Loucy (cell line): ENCODE data around the gene DMRT1.

ENCODE experiments used
- H2AFZ ChIP-seq: fragments of 200-600 bp; sonication (generic); 2 replicates; pipeline ENCODE4 v1.6.0; 2016; ENCODE audit warnings: antibody characterized with exemption, mild to moderate bottlenecking, low read length, moderate library complexity
- H3F3A ChIP-seq: fragments of 200-600 bp; 2 replicates; pipeline ENCODE4 v1.6.0; 2016; ENCODE audit warnings: antibody characterized with exemption, low read depth, mild to moderate bottlenecking
- H3K27me3 ChIP-seq: fragments of 200-600 bp; sonication (generic); 2 replicates; pipeline ENCODE4 v1.6.1; 2014; ENCODE audit warnings: low read length, mild to moderate bottlenecking; ENCODE audit not compliant: insufficient read depth, poor library complexity, severe bottlenecking
- H3K36me3 ChIP-seq: fragments of 200-600 bp; sonication (generic); 2 replicates; pipeline ENCODE4 v1.6.1; 2016; ENCODE audit warnings: low read length; ENCODE audit not compliant: insufficient read depth
- H3K4me1 ChIP-seq: fragments of 200-600 bp; sonication (generic); 2 replicates; pipeline ENCODE4 v1.5.1; 2014; ENCODE audit warnings: low read length, mild to moderate bottlenecking; ENCODE audit not compliant: insufficient read depth, poor library complexity, severe bottlenecking
- H3K4me2 ChIP-seq: fragments of 200-600 bp; sonication (generic); 2 replicates; pipeline ENCODE4 v1.6.0; 2014; ENCODE audit warnings: antibody characterized with exemption, low read length, low read depth, mild to moderate bottlenecking; ENCODE audit not compliant: poor library complexity, severe bottlenecking
- H3K4me3 ChIP-seq: fragments of 200-600 bp; sonication (generic); 2 replicates; pipeline ENCODE4 v1.5.1; 2014; ENCODE audit warnings: low read length, mild to moderate bottlenecking, mixed read lengths; ENCODE audit not compliant: poor library complexity, severe bottlenecking
- H3K79me2 ChIP-seq: fragments of 200-600 bp; sonication (generic); 2 replicates; pipeline ENCODE4 v1.6.1; 2014; ENCODE audit warnings: low read length; ENCODE audit not compliant: insufficient read depth
- H3K9ac ChIP-seq: fragments of 200-600 bp; sonication (generic); 2 replicates; pipeline ENCODE4 v1.6.0; 2014; ENCODE audit warnings: mild to moderate bottlenecking, low read depth, low read length, moderate library complexity; ENCODE audit not compliant: poor library complexity, severe bottlenecking
- H3K9me2 ChIP-seq: fragments of 200-600 bp; sonication (generic); replicated peaks from 2 replicates; pipeline ENCODE4 v1.6.1; 2016; ENCODE audit warnings: low read depth, low read length, mixed read lengths
- H3K9me3 ChIP-seq: fragments of 200-600 bp; sonication (generic); 2 replicates; pipeline ENCODE4 v1.6.1; 2014; ENCODE audit warnings: mild to moderate bottlenecking, antibody characterized with exemption, low read length, low read depth; ENCODE audit not compliant: insufficient read depth
- H4K20me1 ChIP-seq: fragments of 200-600 bp; sonication (generic); 2 replicates; pipeline ENCODE4 v1.6.0; 2014; ENCODE audit warnings: antibody characterized with exemption, low read length, mild to moderate bottlenecking; ENCODE audit not compliant: insufficient read depth, poor library complexity, severe bottlenecking
- CTCF ChIP-seq: fragments of 200-600 bp; sonication (generic); conservative IDR thresholded peaks from 2 replicates; pipeline ENCODE4 v1.5.1; 2014; ENCODE audit warnings: mild to moderate bottlenecking, antibody characterized with exemption, low read length
- EZH2phosphoT487 ChIP-seq: fragments of 200-600 bp; IDR thresholded peaks from 2 replicates; pipeline ENCODE4 v1.6.1; 2018; ENCODE audit warnings: antibody characterized with exemption, mild to moderate bottlenecking, moderate library complexity, borderline replicate concordance

DMRT1 gene

GRCh38 chr9:1005043-1005667 is 163.7 kb downstream of the DMRT1 start:
- Histone ChIP-seq H3K9me2 (no peaks in the 10 kb centered on the region), H3K27me3 (no peaks in the 10 kb centered on the region), H3K79me2 (no peaks in the 10 kb centered on the region), H3K9ac (no peak overlapping the region), H3K4me2 (peak overlapping the region; percentile 56), H4K20me1 (no peaks in the 10 kb centered on the region), H3K4me1 (peaks cover 15% of the 10 kb centered on the region), H3F3A (no peaks in the 10 kb centered on the region), H3K36me3 (no peaks in the 10 kb centered on the region), H3K9me3 (no peaks in the 10 kb centered on the region), H2AFZ (0 out of 2 replicates have a peak overlapping the region, but pooled peaks have one; percentile 29), H3K4me3 (no peak overlapping the region)
- TF ChIP-seq CTCF (peak; percentile 85), EZH2phosphoT487 (no peak)

GRCh38 chr9:1007312-1007711 is 165.8 kb downstream of the DMRT1 start:
- no peaks in the 10 kb centered on the region for H3K9me3 ChIP-seq
- H4K20me1 ChIP-seq = no peaks in the 10 kb centered on the region
- no peaks in the 10 kb centered on the region for H3F3A ChIP-seq
- H3K4me1 ChIP-seq = peaks cover 23% of the 10 kb centered on the region
- no peaks in the 10 kb centered on the region for H3K9me2 ChIP-seq
- no peak overlapping the region for H2AFZ ChIP-seq
- no peak overlapping the region for H3K4me2 ChIP-seq
- TF ChIP-seq EZH2phosphoT487 = no peak
- no peak for TF ChIP-seq CTCF
- no peaks in the 10 kb centered on the region for H3K36me3 ChIP-seq
- no peak overlapping the region for H3K4me3 ChIP-seq
- H3K27me3 ChIP-seq = no peaks in the 10 kb centered on the region
- H3K9ac ChIP-seq = no peak overlapping the region
- no peaks in the 10 kb centered on the region for H3K79me2 ChIP-seq

GRCh38 chr9:1008216-1008615 is 166.7 kb downstream of the DMRT1 start:
- Histone ChIP-seq H3K4me2 (no peak overlapping the region), H3K79me2 (no peaks in the 10 kb centered on the region), H3K36me3 (no peaks in the 10 kb centered on the region), H4K20me1 (no peaks in the 10 kb centered on the region), H3K9me3 (no peaks in the 10 kb centered on the region), H3K9ac (no peak overlapping the region), H3K4me1 (peaks cover 19% of the 10 kb centered on the region), H3F3A (no peaks in the 10 kb centered on the region), H2AFZ (no peak overlapping the region), H3K27me3 (no peaks in the 10 kb centered on the region), H3K4me3 (no peak overlapping the region), H3K9me2 (no peaks in the 10 kb centered on the region)
- TF ChIP-seq EZH2phosphoT487 (no peak), CTCF (no peak)
